C4-2B (cell line): ENCODE results near the gene HBP1.

Source experiments
- CTCF ChIP-seq: fragments of 450-650 bp; conservative IDR thresholded peaks from 2 replicates; pipeline ENCODE4 v1.5.1; 2017; ENCODE audit warnings: mild to moderate bottlenecking
- ZFX ChIP-seq: fragments of 450-650 bp; IDR thresholded peaks from 2 replicates; pipeline ENCODE4 v1.6.1; 2017

DNA sequence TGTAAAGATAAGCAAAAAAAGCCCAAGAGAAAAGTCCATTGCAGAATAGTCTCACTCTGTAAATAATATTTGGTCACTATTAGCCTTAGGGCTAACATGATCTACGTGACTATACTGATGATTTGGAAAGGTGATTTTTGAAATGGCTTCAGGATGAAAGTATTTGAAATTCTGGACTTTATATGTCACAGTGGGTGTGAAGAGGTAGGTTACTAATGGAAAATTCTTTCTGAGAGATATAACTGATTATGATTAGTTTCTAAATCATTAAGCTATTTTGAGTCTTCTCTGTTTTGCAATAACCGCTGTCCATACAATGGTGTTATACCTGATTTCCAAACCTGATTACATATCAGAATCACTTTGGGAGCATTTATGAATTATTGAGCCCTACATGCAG, 20.1 kb upstream of the HBP1 start:
- TF ChIP-seq CTCF (no peak), ZFX (no peak)
